Neural progenitor cell (in vitro differentiated cells): ENCODE data around the gene SRGAP3.

Source experiments
- CTCF ChIP-seq: fragments of 200-600 bp; sonication (generic); IDR thresholded peaks from 2 replicates; pipeline ENCODE4 v1.5.1; 2017; ENCODE audit warnings: antibody characterized with exemption, mild to moderate bottlenecking
- EZH2 ChIP-seq: fragments of 200-600 bp; sonication (generic); IDR thresholded peaks from 2 replicates; pipeline ENCODE4 v1.6.1; 2017; ENCODE audit warnings: antibody characterized with exemption, mild to moderate bottlenecking, moderate library complexity
- EZH2phosphoT487 ChIP-seq: fragments of 200-600 bp; sonication (generic); IDR thresholded peaks from 2 replicates; pipeline ENCODE4 v1.6.1; 2017; ENCODE audit warnings: antibody characterized with exemption

- no peak for TF ChIP-seq EZH2
- TF ChIP-seq CTCF, result no peak
- no peak for TF ChIP-seq EZH2phosphoT487
Observed at GRCh38 chr3:9133656-9134055, 115.8 kb downstream of the SRGAP3 start.
